CMK (cell line): Measurements from ENCODE around the gene KLF6.

Experiments
- DNase-seq: peaks from one replicate; pipeline ENCODE4 v3.0.0-alpha.2; 2010; ENCODE audit warnings: low read depth

Gene KLF6

GRCh38 chr10:3811291-3811870, 26.4 kb upstream of the KLF6 start:
- DNase-seq = no peak

GRCh38 chr10:3808689-3809199, 23.7 kb upstream of the KLF6 start:
- DNase-seq = no peak

GRCh38 chr10:3807928-3808496, 23.0 kb upstream of the KLF6 start:
- no peak for DNase-seq

- DNase-seq = no peak
These were observed 22.4 kb upstream of the KLF6 start for GRCh38 chr10:3807211-3807927.

GRCh38 chr10:3806603-3807002, 21.6 kb upstream of the KLF6 start:
- DNase-seq = no peak

- DNase-seq = no peak
These were observed 20.9 kb upstream of the KLF6 start for GRCh38 chr10:3805791-3806461.

- DNase-seq = no peak
These were observed 20.3 kb upstream of the KLF6 start for GRCh38 chr10:3805201-3805790.

- no peak for DNase-seq
These were observed 19.1 kb upstream of the KLF6 start for GRCh38 chr10:3803927-3804741.

- no peak for DNase-seq
These were observed 18.4 kb upstream of the KLF6 start for GRCh38 chr10:3803295-3803926.

GRCh38 chr10:3802526-3803265, 17.7 kb upstream of the KLF6 start:
- DNase-seq = no peak

GRCh38 chr10:3801558-3802192, 16.7 kb upstream of the KLF6 start:
- no peak for DNase-seq

GRCh38 chr10:3800586-3800985, 15.6 kb upstream of the KLF6 start:
- no peak for DNase-seq

- DNase-seq = no peak
These were observed 12.7 kb upstream of the KLF6 start for GRCh38 chr10:3797750-3798149.

- DNase-seq = no peak
These were observed 8.5 kb upstream of the KLF6 start for GRCh38 chr10:3793553-3793952.

GRCh38 chr10:3792710-3793219, 7.8 kb upstream of the KLF6 start:
- DNase-seq = no peak

- DNase-seq = no peak
These were observed 7.1 kb upstream of the KLF6 start for GRCh38 chr10:3791974-3792633.

- no peak for DNase-seq
These were observed 5.8 kb upstream of the KLF6 start for GRCh38 chr10:3790858-3791257.

- DNase-seq = no peak
These were observed 5.3 kb upstream of the KLF6 start for GRCh38 chr10:3790272-3790671.

GRCh38 chr10:3789621-3790020, 4.6 kb upstream of the KLF6 start:
- no peak for DNase-seq
